HG02981 (cell line): ENCODE results near the gene PTPRU.

Experiments
- ATAC-seq: cut with Tn5 transposase; IDR thresholded peaks from one replicate; pipeline ENCODE4 v1.9.1; 2021; ENCODE audit warnings: mild to moderate bottlenecking, moderate library complexity; ENCODE audit not compliant: unreplicated experiment

PTPRU gene

GRCh38 chr1:29356663-29357062 is 120.3 kb downstream of the PTPRU start:
- ATAC-seq: no peak

DNA sequence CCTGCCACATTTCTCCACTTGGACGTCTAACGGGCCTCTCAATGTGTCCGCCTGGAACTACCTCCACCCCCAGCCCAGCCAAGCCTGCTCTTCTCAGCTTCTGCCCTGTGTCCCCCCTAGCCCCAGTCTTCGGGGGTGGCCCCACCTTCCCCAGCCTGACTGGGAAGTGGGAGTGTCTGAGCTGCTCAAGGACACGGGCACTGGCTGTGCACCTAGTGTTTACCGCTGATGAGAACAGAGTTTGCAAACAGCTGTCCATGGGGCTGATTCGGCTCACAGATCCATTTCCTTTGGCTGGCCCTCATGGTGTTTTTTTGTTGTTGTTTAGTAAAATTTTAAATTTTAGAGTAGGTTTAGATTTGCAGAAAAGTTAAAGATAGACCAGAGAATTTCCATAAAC is 121.1 kb downstream of the PTPRU start:
- no peak for ATAC-seq

DNA sequence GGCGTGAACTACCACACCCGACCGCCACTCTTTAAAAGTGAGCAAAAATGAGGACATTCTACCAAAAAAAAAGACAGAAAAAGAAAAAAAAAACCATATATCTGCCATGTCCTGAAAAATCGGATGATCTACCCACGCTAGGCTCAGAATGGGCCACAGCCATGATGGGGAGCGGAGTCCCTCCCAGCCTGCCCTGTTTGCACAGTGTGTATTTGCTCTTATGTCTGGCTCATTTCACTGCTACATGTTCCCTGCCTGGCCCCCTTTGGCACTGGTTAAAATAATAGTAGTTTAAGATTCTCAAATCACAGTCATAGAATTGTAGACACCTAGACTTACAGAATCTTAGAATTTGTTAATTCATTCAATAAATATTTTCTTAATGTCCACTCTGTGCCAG is 121.9 kb downstream of the PTPRU start:
- no peak for ATAC-seq

GRCh38 chr1:29360768-29361167 is 124.4 kb downstream of the PTPRU start:
- ATAC-seq: no peak

DNA sequence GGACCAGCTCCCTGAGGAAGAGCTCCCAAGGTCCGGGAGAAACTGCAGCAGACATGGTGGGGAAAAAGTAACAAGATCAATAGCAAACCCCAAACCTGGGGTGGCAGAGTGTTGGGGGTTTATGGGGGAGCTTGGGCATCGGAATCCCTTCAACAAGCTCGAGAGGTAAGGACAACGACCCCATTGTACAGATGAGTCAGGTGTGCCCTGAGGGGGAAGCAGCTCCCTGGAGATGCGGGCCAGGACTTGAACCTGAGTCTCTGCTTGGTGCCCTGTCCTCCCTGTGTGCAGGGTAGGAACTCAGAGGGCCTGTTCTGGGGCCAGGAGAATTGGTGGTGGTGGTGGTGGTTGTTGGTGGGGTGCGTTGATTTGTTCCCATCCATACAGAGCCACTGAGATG is 125.4 kb downstream of the PTPRU start:
- ATAC-seq: no peak

DNA sequence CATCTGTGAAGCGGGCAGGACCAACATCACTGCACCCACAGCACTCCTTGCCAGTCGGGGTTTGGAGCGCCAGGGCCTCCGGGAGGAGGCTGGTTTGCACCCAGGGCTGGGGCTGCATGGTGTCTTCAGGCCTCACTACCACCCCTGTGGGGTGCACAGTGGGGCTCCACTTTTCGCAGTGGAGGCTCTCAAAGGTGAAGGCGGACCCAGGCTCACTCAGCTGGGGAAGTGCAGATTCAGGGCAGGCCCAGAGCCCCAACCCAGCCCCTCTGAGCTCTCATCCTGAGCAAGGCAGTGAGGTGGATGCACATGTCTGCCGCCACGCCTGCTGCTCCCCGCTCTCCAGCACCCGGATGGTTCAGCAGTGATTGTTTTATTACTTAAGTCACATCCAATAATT is 125.8 kb downstream of the PTPRU start:
- ATAC-seq: no peak

GRCh38 chr1:29362764-29363163 is 126.4 kb downstream of the PTPRU start:
- no peak for ATAC-seq

GRCh38 chr1:29363536-29363935 is 127.2 kb downstream of the PTPRU start:
- ATAC-seq: no peak

DNA sequence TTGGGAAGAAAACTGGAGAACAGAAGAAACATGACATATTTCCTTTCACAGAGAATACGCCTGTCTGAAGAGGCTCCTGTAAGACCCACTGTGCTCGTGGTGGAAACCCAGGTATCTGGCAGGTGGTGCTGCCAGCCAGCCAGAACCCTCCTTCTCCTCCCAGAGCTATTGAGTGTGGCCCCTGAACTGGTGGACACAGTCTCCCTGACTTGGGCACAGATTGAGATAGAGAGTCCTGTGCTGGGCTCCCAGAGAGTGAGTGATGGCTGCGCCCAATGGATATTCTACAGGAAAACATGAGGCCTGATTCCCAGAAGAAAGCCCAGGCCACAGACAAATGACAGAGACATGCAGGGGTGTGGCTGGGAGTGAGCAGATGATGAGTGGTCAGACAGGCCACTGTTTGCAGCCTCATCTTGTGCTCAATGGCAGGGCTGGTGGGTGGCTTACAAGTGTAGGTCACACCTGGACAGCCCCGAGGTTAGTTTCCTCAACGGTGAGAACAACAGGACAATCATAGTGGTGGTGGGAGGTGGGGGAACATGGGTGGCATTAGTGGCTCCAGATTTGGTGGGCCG is 127.9 kb downstream of the PTPRU start:
- no peak for ATAC-seq

- no peak for ATAC-seq
These were observed 129.8 kb downstream of the PTPRU start for GRCh38 chr1:29365906-29366670.

- ATAC-seq: no peak
These were observed 132.9 kb downstream of the PTPRU start for GRCh38 chr1:29368936-29369932.

- no peak for ATAC-seq
These were observed 133.7 kb downstream of the PTPRU start for GRCh38 chr1:29370067-29370466.

- ATAC-seq: no peak
These were observed 135.0 kb downstream of the PTPRU start for GRCh38 chr1:29371332-29371731.

DNA sequence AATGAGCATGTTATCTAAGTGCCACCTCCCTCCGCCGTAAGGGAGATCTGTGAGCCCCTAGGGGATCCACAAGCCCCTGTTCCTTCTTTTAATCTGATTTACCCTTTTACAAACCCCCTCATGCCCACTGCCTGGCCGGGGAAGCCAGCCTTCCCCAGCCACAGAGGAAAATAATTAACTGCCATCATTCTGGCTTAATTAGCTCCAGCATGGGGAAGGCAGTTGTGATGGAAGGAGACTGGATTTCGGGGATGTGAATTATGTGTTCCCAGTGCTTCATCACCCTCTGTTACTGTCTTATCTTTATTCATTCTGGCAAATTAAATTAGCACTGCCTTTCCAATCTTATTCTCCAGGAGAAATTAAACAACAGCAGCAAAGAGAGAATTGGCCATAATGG is 135.8 kb downstream of the PTPRU start:
- no peak for ATAC-seq
